ENCODE measurements around the gene SMIM31. TPM values are rescaled to one million over a fixed set of nuclear protein-coding genes. Genes with fewer than 3 reads are reported as not detected.

Gene SMIM31
- total and polyA plus RNA-seq, 5 donors from 2014 or later, result not detected

DNA sequence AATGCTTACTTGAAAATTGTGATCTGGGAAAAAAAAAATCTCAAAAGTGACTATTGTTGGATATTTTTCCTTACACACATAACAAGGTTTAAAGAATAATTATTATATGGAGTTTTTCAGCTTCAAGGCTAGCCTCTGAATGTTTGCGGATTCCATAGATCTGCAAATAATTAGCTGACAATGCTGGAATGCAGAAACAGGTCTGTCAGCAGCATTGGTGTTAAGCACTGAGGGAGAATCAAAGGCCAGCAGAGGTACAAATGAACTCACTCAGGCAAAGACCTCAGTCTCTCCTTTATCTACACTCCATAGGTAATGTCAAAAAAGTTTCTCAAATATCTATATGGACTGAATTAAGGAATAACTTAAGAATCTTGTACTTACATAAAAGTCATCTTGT is 35.1 kb downstream of the SMIM31 start:
- H3K27me3 ChIP-seq (ENCODE audit: control insufficient read depth, insufficient read depth, low read length), result no peaks in the 10 kb centered on the region
- no peak for ATAC-seq (ENCODE audit: low read depth in 2 of 2)
- H3K9me3 Mint-ChIP-seq, result peaks cover 0 to 5% (median 0%) of the 10 kb centered on the region in 7 donors
- no peaks in the 10 kb centered on the region for H3K9me3 ChIP-seq (ENCODE audit: control insufficient read depth in 2 of 2, low read length in 2 of 2)
- no peaks in the 10 kb centered on the region for H3K4me1 ChIP-seq (ENCODE audit: control insufficient read depth, insufficient read depth, low read length, poor library complexity, severe bottlenecking)
- no peak for DNase-seq
- no peaks in the 10 kb centered on the region for H3K4me1 Mint-ChIP-seq
- H3K27ac Mint-ChIP-seq, result no peak overlapping the region
- no peak overlapping the region for H3K4me3 ChIP-seq (ENCODE audit: low read depth, low read length)
- no peak overlapping the region for H3K27ac ChIP-seq (ENCODE audit: insufficient read depth, low read length, poor library complexity, severe bottlenecking)
- no peaks in the 10 kb centered on the region for H3K27me3 Mint-ChIP-seq
- no peaks in the 10 kb centered on the region for H3K36me3 Mint-ChIP-seq
- no peak overlapping the region for H3K4me3 Mint-ChIP-seq
- no peaks in the 10 kb centered on the region for H3K36me3 ChIP-seq (ENCODE audit: control insufficient read depth, insufficient read depth, low read length)

- Mint-ChIP-seq H3K4me1 (no peaks in the 10 kb centered on the region), H3K36me3 (no peaks in the 10 kb centered on the region), H3K9me3 (peaks cover 0 to 5% (median 0%) of the 10 kb centered on the region in 7 donors), H3K27me3 (no peaks in the 10 kb centered on the region), H3K4me3 (no peak overlapping the region), H3K27ac (no peak overlapping the region)
- Histone ChIP-seq H3K27me3 (ENCODE audit: control insufficient read depth, insufficient read depth, low read length) (no peaks in the 10 kb centered on the region), H3K36me3 (ENCODE audit: control insufficient read depth, insufficient read depth, low read length) (no peaks in the 10 kb centered on the region), H3K4me3 (ENCODE audit: low read depth, low read length) (no peak overlapping the region), H3K9me3 (ENCODE audit: control insufficient read depth in 2 of 2, low read length in 2 of 2) (no peaks in the 10 kb centered on the region), H3K4me1 (ENCODE audit: control insufficient read depth, insufficient read depth, low read length, poor library complexity, severe bottlenecking) (no peaks in the 10 kb centered on the region), H3K27ac (ENCODE audit: insufficient read depth, low read length, poor library complexity, severe bottlenecking) (no peak overlapping the region)
- DNase-seq (no peak), ATAC-seq (ENCODE audit: low read depth in 2 of 2) (no peak)
Measured at GRCh38 chr4:164790249-164790648, 36.3 kb downstream of the SMIM31 start.

DNA sequence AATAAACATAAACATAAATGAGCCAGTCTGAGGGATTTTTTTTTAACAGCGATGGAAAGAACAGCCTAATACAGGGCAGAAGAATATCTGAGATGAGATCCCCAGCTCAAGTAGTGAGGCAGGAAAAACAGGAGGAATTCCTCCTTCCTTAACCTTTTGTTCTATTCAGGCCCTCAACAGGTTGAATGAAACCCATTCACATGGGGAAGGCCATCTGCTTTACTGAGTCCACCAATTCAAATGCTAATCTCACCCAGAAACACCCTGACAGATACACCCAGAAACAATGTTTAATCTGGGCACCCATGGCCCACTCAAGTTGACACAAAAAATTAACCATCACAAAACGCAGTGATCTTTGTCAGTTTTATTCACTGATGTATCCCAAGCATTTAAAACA is 45.5 kb downstream of the SMIM31 start:
- H3K27ac ChIP-seq (ENCODE audit: insufficient read depth, low read length, poor library complexity, severe bottlenecking), result no peak overlapping the region
- Mint-ChIP-seq H3K27ac (no peak overlapping the region), H3K4me1 (no peaks in the 10 kb centered on the region), H3K27me3 (no peaks in the 10 kb centered on the region), H3K36me3 (no peaks in the 10 kb centered on the region), H3K9me3 (peaks cover 0 to 5% (median 0%) of the 10 kb centered on the region in 7 donors), H3K4me3 (no peak overlapping the region)
- H3K36me3 ChIP-seq (ENCODE audit: control insufficient read depth, insufficient read depth, low read length), result no peaks in the 10 kb centered on the region
- ATAC-seq (ENCODE audit: low read depth in 2 of 2) (no peak), DNase-seq (no peak)
- no peaks in the 10 kb centered on the region for H3K9me3 ChIP-seq (ENCODE audit: control insufficient read depth in 2 of 2, low read length in 2 of 2)
- no peak overlapping the region for H3K4me3 ChIP-seq (ENCODE audit: low read depth, low read length)
- no peaks in the 10 kb centered on the region for H3K4me1 ChIP-seq (ENCODE audit: control insufficient read depth, insufficient read depth, low read length, poor library complexity, severe bottlenecking)
- no peaks in the 10 kb centered on the region for H3K27me3 ChIP-seq (ENCODE audit: control insufficient read depth, insufficient read depth, low read length)

- H3K27ac Mint-ChIP-seq, result no peak overlapping the region
- H3K4me1 Mint-ChIP-seq, result no peaks in the 10 kb centered on the region
- Histone ChIP-seq H3K27ac (ENCODE audit: insufficient read depth, low read length, poor library complexity, severe bottlenecking) (no peak overlapping the region), H3K36me3 (ENCODE audit: control insufficient read depth, insufficient read depth, low read length) (no peaks in the 10 kb centered on the region), H3K9me3 (ENCODE audit: control insufficient read depth in 2 of 2, low read length in 2 of 2) (no peaks in the 10 kb centered on the region), H3K4me3 (ENCODE audit: low read depth, low read length) (no peak overlapping the region), H3K27me3 (ENCODE audit: control insufficient read depth, insufficient read depth, low read length) (no peaks in the 10 kb centered on the region), H3K4me1 (ENCODE audit: control insufficient read depth, insufficient read depth, low read length, poor library complexity, severe bottlenecking) (no peaks in the 10 kb centered on the region)
- no peaks in the 10 kb centered on the region for H3K27me3 Mint-ChIP-seq
- peaks cover 0 to 5% (median 0%) of the 10 kb centered on the region in 7 donors for H3K9me3 Mint-ChIP-seq
- H3K4me3 Mint-ChIP-seq, result no peak overlapping the region
- DNase-seq, result no peak
- ATAC-seq (ENCODE audit: low read depth in 2 of 2), result no peak
- no peaks in the 10 kb centered on the region for H3K36me3 Mint-ChIP-seq
Measured at GRCh38 chr4:164800786-164801185, 46.9 kb downstream of the SMIM31 start.

DNA sequence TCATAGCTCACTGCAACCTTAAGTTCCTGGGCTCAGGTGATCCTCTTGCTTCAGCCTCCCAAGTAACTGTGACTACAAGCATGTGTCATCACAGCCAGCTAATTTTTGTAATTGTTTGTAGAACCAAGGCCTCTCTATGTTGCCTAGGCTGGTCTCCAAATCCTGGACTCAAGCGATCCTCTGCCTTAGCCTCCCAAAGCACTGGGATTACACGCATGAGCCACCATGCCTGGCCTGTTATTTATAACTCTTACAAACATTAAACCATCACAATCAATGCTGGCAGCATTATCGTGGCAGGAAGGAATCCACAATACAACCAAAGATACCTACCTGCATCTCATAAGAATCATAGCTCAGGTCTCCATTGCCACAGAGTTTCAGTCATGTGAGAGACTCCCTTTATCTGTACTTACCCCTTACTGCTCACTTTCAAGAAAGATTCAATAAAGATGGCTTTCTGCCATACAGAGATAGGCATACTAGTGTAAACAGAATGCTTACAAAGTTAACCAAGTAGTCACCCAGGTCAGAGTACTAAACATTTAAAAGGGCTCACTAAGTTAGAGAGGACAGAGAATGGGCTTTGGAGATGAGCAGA is 48.5 kb downstream of the SMIM31 start:
- no peaks in the 10 kb centered on the region for H3K27me3 Mint-ChIP-seq
- H3K4me1 ChIP-seq (ENCODE audit: control insufficient read depth, insufficient read depth, low read length, poor library complexity, severe bottlenecking), result no peaks in the 10 kb centered on the region
- H3K36me3 ChIP-seq (ENCODE audit: control insufficient read depth, insufficient read depth, low read length), result no peaks in the 10 kb centered on the region
- H3K9me3 Mint-ChIP-seq, result peaks cover 0 to 3% (median 0%) of the 10 kb centered on the region in 7 donors
- no peaks in the 10 kb centered on the region for H3K27me3 ChIP-seq (ENCODE audit: control insufficient read depth, insufficient read depth, low read length)
- no peaks in the 10 kb centered on the region for H3K4me1 Mint-ChIP-seq
- no peak for ATAC-seq (ENCODE audit: low read depth in 2 of 2)
- H3K27ac Mint-ChIP-seq, result no peak overlapping the region
- no peaks in the 10 kb centered on the region for H3K9me3 ChIP-seq (ENCODE audit: control insufficient read depth in 2 of 2, low read length in 2 of 2)
- no peak overlapping the region for H3K27ac ChIP-seq (ENCODE audit: insufficient read depth, low read length, poor library complexity, severe bottlenecking)
- no peak overlapping the region for H3K4me3 ChIP-seq (ENCODE audit: low read depth, low read length)
- DNase-seq, result no peak
- H3K36me3 Mint-ChIP-seq, result no peaks in the 10 kb centered on the region
- H3K4me3 Mint-ChIP-seq, result no peak overlapping the region

DNA sequence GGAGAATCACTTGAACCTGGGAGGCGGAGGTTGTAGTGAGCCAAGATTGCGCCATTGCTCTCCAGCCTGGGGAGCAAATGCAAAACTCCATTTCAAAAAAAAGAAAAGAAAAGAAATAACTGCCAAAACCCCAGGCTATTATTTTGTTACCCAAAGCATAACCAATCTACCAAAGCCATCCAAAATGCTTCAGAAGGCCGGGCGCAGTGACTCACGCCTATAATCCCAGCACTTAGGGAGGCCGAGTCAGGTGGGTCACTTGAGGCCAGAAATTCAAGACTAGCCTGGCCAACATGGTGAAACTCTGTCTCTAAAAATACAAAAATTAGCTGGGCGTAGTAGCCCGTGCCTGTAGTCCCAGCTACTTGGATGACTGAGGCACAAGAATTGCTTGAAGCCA is 49.8 kb downstream of the SMIM31 start:
- Mint-ChIP-seq H3K27me3 (no peaks in the 10 kb centered on the region), H3K4me1 (no peaks in the 10 kb centered on the region), H3K4me3 (no peak overlapping the region), H3K36me3 (no peaks in the 10 kb centered on the region), H3K9me3 (peaks cover 0 to 3% (median 0%) of the 10 kb centered on the region in 7 donors), H3K27ac (no peak overlapping the region)
- Histone ChIP-seq H3K4me1 (ENCODE audit: control insufficient read depth, insufficient read depth, low read length, poor library complexity, severe bottlenecking) (no peaks in the 10 kb centered on the region), H3K4me3 (ENCODE audit: low read depth, low read length) (no peak overlapping the region), H3K36me3 (ENCODE audit: control insufficient read depth, insufficient read depth, low read length) (no peaks in the 10 kb centered on the region), H3K9me3 (ENCODE audit: control insufficient read depth in 2 of 2, low read length in 2 of 2) (no peaks in the 10 kb centered on the region), H3K27ac (ENCODE audit: insufficient read depth, low read length, poor library complexity, severe bottlenecking) (no peak overlapping the region), H3K27me3 (ENCODE audit: control insufficient read depth, insufficient read depth, low read length) (no peaks in the 10 kb centered on the region)
- no peak for ATAC-seq (ENCODE audit: low read depth in 2 of 2)
- no peak for DNase-seq

- H3K36me3 Mint-ChIP-seq, result no peaks in the 10 kb centered on the region
- H3K27ac Mint-ChIP-seq, result no peak overlapping the region
- H3K9me3 ChIP-seq (ENCODE audit: control insufficient read depth in 2 of 2, low read length in 2 of 2), result no peaks in the 10 kb centered on the region
- H3K9me3 Mint-ChIP-seq, result peaks cover 0 to 3% (median 0%) of the 10 kb centered on the region in 7 donors
- ATAC-seq (ENCODE audit: low read depth in 2 of 2) (no peak), DNase-seq (no peak)
- H3K27me3 Mint-ChIP-seq, result no peaks in the 10 kb centered on the region
- H3K4me1 ChIP-seq (ENCODE audit: control insufficient read depth, insufficient read depth, low read length, poor library complexity, severe bottlenecking), result no peaks in the 10 kb centered on the region
- no peak overlapping the region for H3K4me3 Mint-ChIP-seq
- no peak overlapping the region for H3K27ac ChIP-seq (ENCODE audit: insufficient read depth, low read length, poor library complexity, severe bottlenecking)
- no peaks in the 10 kb centered on the region for H3K27me3 ChIP-seq (ENCODE audit: control insufficient read depth, insufficient read depth, low read length)
- H3K4me1 Mint-ChIP-seq, result no peaks in the 10 kb centered on the region
- H3K4me3 ChIP-seq (ENCODE audit: low read depth, low read length), result no peak overlapping the region
- H3K36me3 ChIP-seq (ENCODE audit: control insufficient read depth, insufficient read depth, low read length), result no peaks in the 10 kb centered on the region
Measured at GRCh38 chr4:164807611-164808010, 53.7 kb downstream of the SMIM31 start.

DNA sequence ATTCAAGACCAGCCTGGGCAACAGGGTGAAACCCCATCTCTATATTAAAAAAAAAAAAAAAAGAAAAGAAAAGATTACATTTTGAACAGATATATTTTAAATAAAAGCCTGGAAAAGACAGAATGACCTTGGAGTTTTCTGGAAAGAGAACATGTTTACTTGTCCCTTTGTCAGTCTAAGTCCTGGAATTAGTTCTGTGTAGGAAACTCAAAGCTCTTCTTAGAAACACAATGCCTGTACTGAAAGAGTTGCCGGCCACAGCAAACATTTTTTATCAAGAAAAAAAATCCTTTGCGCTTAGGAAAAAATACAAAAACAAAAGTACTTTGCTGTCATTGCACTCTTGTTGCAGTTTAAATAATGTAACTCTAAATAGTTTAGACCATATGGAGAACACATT is 59.6 kb downstream of the SMIM31 start:
- Mint-ChIP-seq H3K36me3 (no peaks in the 10 kb centered on the region), H3K9me3 (peaks cover 0 to 2% (median 0%) of the 10 kb centered on the region in 7 donors), H3K4me3 (no peak overlapping the region), H3K4me1 (no peaks in the 10 kb centered on the region), H3K27ac (no peak overlapping the region), H3K27me3 (no peaks in the 10 kb centered on the region)
- Histone ChIP-seq H3K9me3 (ENCODE audit: control insufficient read depth in 2 of 2, low read length in 2 of 2) (no peaks in the 10 kb centered on the region), H3K4me3 (ENCODE audit: low read depth, low read length) (no peak overlapping the region), H3K36me3 (ENCODE audit: control insufficient read depth, insufficient read depth, low read length) (no peaks in the 10 kb centered on the region), H3K27me3 (ENCODE audit: control insufficient read depth, insufficient read depth, low read length) (no peaks in the 10 kb centered on the region), H3K4me1 (ENCODE audit: control insufficient read depth, insufficient read depth, low read length, poor library complexity, severe bottlenecking) (no peaks in the 10 kb centered on the region), H3K27ac (ENCODE audit: insufficient read depth, low read length, poor library complexity, severe bottlenecking) (no peak overlapping the region)
- DNase-seq (no peak), ATAC-seq (ENCODE audit: low read depth in 2 of 2) (no peak)
